GM19351 (cell line): ENCODE results near the gene ANKRD13A.
A peak's percentile ranks its signal among the peaks of the same experiment; 100 is the strongest.

Source experiments
- ATAC-seq: cut with Tn5 transposase; IDR thresholded peaks from one replicate; pipeline ENCODE4 v1.9.1; 2021; ENCODE audit warnings: mild to moderate bottlenecking, moderate library complexity; ENCODE audit not compliant: unreplicated experiment

ANKRD13A gene

DNA sequence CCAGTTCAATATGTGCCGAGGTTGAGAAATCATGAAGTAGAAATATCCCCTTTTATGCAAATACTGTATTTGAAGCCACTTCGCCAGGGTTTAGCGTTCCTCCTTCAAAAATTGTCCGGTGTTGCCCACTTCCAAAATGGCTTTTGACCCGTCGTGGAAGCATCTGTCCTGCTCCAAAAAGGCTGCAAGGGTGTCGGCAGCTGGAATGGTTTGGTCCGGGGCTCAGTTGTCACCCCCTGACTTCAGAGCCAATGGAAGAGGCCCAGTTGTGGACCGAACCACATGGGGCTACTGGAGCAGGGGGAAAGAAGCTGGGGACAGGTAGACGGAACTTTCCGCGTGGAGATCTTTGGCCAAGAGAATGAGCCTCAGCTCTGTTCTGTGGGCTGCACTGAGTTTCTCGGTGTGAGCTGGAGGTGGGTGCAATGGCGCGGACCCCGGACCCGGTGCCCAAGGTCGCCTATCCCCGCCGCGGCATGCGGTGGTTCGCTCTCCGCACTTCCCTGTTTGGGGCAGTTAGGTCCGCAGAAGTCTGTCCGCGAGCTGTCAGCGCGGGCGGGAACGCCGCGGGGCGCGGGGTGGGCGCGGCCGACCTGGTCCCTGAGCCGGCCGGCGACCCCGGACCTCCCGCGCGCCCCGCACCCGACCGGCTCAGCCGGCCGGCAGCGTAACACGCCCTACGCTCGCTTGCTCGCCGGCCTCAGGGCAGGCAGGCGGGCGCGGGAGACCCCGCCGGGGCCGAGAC is at the start of gene ANKRD13A:
Gene ANKRD13A (plus strand): TSS at position 527 of the 745 bp plus-strand sequence. CDS start 259 bp downstream, outside the sequence.
- peak; percentile 48 for ATAC-seq

GRCh38 chr12:109950625-109951024 is 48.6 kb upstream of the ANKRD13A start:
- ATAC-seq = no peak

DNA sequence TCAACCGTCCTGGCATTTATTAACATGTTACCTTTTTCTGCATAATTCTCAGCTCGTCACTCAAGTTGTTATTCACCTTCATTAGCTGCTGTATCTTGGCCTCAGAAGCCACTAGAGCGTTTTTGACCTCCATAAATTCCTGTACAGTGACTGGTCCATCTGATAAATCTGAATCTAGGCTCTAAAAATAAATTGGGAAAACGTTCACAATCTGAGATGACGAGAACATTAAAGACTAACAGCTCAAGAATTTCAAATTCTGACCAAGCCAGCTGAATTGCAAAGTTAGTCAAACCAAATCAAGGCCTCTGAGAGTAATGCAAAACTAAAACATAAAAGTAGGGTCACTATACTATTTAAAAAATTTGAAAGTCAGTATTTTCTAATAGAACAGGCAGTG is 48.1 kb upstream of the ANKRD13A start:
- no peak for ATAC-seq

GRCh38 chr12:109951751-109952150 is 47.5 kb upstream of the ANKRD13A start:
- ATAC-seq = no peak

- no peak for ATAC-seq
Measured at GRCh38 chr12:109952160-109952858, 46.9 kb upstream of the ANKRD13A start.

DNA sequence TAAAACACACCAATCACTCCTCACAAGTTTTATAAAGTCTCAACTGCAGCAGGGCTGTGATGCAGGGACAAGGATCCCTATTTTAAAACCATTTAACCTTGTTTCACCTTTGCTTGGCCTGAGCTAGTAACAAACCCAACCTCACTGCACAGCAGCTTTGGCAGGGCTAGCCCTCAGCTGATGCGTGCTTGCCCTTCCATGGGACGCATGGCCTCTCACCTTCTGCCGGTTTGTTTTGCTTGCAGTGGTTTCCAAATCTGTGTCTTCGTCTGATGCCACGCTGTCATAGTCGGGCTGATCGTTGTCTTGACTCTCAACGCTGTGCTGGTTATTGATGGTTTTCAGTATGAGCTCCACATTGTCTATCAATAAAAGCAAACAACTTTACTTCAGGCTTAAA is 46.4 kb upstream of the ANKRD13A start:
- no peak for ATAC-seq

- ATAC-seq = no peak
Measured at GRCh38 chr12:109953656-109954055, 45.6 kb upstream of the ANKRD13A start.

DNA sequence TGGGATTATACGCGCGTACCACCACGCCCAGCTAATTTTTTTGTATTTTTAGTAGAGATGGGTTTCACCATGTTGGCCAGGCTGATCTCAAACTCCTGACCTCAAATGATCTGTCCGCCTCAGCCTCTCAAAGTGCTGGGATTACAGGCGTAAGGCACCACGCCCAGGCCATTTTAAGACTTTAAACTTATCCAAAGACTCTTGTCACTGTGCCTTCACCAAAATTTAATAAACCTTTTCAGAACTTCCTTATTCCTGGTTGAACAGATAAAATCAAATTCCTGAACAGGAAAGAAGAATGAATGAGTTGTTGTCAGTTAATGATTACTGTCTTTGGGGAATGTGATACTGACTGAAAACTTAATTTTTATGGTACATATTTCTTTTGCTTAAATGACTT is 40.9 kb upstream of the ANKRD13A start:
- no peak for ATAC-seq

DNA sequence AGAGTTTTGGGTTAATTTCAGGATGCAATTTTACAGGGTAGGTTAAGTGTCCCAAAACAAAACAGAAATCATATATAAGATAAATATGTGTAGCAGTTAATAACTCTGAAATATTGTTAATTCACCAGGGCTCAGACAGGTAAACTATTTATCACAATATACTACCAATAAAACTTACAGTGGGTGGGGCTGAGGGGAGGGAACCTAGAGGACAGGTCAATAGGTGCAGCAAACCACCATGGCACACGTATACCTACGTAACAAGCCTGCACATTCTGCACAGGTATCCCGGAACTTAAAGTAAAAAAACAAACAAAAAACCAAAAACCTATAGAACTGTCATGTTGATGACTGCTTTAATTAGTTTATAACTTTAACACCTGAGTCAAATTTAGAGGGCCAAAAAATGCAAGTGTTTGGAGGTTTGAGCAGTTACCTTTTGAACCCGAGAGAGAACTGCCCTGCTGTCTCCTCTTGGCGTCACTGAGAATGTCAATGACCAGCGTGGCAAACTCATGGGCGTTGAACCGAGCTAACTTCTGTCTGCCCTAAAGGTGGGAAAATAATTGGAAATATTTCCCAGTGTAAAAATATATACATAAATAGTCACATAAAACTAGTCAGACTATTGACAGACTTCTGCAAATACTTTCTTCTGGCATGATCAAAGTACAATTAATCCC is 39.7 kb upstream of the ANKRD13A start:
- ATAC-seq = no peak

- no peak for ATAC-seq
Measured at GRCh38 chr12:109961201-109961600, 38.0 kb upstream of the ANKRD13A start.

GRCh38 chr12:109961612-109962011 is 37.6 kb upstream of the ANKRD13A start:
- no peak for ATAC-seq

DNA sequence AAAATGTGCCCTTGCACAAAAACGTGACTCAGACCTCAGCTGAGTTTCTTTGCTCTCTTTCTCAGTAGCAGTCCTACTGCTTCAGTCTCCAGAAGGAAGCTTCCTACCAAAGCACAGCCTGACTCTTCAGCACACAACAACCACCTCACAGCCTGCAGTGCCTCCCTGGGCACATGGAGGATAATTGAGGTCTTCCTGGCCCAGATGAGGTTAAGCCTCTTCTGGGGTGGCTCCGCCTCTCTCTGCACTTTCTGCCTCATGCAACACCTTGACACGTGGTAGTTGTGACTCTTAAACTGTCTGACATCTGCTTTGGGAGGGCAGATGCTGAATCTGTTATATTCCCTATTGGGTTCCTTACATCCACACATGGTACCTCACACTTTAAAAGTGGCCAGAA is 36.8 kb upstream of the ANKRD13A start:
- ATAC-seq = no peak

GRCh38 chr12:109963330-109963729 is 35.9 kb upstream of the ANKRD13A start:
- ATAC-seq = no peak

GRCh38 chr12:109963743-109964429 is 35.3 kb upstream of the ANKRD13A start:
- no peak for ATAC-seq

GRCh38 chr12:109966546-109966945 is 32.7 kb upstream of the ANKRD13A start:
- ATAC-seq = no peak

DNA sequence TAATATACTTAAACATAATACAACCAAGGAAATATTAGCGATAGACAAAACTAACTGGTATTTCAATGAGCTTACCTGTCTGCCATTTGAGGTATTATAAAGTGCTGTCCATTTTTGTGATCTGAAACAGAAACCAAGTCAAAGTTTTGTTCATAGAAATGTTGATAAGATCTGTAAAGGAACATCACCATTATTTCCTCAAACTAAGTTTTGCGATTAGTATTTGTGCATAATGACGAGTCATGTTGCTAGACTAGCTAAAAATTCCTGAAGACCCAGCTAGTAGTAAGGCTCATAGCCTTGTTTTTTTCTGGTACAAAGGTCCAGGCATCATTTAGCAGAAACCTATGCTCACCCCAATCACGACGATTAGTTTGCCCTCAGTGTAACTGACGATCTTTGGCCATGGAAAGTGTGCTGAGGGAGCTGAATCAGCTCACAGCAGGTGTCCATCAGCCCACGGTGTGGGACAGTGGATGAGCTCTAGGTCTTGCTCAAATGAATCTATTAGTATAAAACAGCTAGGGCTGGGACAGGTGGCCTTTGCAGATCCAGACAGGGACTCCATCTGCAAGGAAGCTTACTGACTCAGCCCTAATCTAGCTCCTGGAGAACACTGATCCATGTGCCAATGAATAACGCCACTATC is 31.7 kb upstream of the ANKRD13A start:
- ATAC-seq = no peak

DNA sequence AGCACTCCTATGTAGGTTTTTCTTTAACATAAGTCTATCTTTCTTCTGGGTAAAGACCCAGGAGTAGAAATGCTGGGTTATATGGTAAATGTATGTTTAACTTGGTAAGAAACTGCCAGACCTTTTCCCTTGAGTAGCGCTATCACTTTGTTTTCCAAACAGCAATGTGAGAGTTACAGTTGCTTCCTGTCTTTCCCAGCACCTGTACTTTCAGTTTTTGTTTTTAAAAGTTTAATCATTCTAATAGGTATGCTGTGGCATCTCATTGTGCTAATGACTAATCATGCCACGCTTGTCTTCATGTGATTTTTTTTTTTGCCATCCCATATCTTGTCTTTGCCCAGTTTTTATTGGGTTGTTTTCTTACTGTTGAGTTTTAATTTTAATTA is 31.2 kb upstream of the ANKRD13A start:
- no peak for ATAC-seq

DNA sequence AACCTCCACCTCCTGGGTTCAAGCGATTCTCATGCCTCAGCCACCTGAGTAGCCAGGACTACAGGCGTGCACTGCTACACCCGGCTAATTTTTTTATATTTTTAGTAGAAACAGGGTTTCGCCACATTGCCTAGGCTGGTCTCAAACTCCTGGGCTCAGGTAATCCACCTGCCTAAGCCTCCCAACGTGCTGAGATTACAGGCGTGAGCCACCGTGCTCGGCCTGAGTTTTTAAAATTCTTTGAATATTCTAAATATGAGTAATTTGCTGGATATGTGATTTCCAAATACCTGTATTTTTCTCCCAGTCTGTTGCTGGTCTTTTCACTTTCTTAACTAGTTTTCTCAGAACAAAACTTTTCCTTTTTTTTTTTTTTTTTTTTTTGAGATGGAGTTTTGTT is 30.4 kb upstream of the ANKRD13A start:
- ATAC-seq = no peak

DNA sequence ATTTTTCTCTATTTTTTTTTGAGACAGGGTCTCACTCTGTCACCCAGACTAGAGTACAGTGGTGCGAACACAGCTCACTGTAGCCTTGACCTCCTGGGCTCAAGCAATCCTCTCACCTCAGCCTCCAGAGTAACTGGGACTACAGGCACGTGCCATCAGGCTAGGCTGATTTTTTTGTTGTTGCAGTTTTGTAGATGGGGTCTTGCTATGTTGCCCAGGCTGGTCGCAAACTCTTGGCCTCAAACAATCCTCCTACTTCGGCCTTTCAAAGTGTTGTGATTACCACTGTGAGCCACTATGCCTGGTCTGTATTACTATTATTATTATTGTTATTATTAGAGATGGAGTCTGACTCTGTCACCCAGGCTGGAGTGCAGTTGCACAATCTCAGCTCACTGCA is 26.4 kb upstream of the ANKRD13A start:
- no peak for ATAC-seq

DNA sequence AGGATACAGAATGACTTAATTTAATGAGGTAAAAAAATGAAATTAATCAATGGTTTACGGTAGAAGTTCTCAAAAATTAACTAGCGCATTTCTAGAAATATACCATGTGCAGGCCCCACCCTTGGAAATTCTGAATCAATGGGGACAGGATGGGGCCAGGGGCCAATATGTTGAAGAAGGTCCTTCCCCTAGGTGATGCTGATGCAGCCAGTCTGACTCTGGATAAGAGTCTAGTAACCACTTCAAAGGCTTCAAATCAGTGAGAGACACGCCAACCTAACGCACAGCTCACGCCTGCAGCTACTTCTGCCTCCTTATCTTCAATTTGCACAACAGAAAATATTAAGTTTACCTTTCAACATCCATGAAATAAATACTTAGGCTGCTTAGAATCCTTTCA is 17.9 kb upstream of the ANKRD13A start:
- no peak for ATAC-seq

GRCh38 chr12:109982210-109982609 is 17.0 kb upstream of the ANKRD13A start:
- no peak for ATAC-seq
